Mesendoderm (in vitro differentiated cells): ENCODE data around the gene DPEP2NB.

ENCODE experiments used
- DNase-seq: peaks from one replicate; pipeline ENCODE4 v3.0.0; 2013
- H2AK5ac ChIP-seq: 2 replicates; pipeline ENCODE4 v1.6.1; 2013; ENCODE audit warnings: low read length, inconsistent platforms
- H2BK120ac ChIP-seq: 2 replicates; pipeline ENCODE4 v1.6.1; 2013; ENCODE audit warnings: low read depth, mild to moderate bottlenecking, low read length, moderate library complexity, mixed read lengths
- H2BK15ac ChIP-seq: replicated peaks from 2 replicates; pipeline ENCODE4 v1.6.1; 2013; ENCODE audit warnings: low read depth, mild to moderate bottlenecking, moderate library complexity
- H2BK5ac ChIP-seq: 2 replicates; pipeline ENCODE4 v1.6.1; 2013; ENCODE audit warnings: low read length, inconsistent platforms
- H3K18ac ChIP-seq: 2 replicates; pipeline ENCODE4 v1.6.1; 2013; ENCODE audit warnings: mild to moderate bottlenecking, low read length, mixed read lengths
- H3K23ac ChIP-seq: one replicate; pipeline ENCODE4 v1.6.1; 2013; ENCODE audit warnings: low read length
- H3K27ac ChIP-seq: 2 replicates; pipeline ENCODE4 v1.5.1; 2013; ENCODE audit warnings: low read depth, mild to moderate bottlenecking, inconsistent platforms, low read length, moderate library complexity
- H3K27me3 ChIP-seq: 2 replicates; pipeline ENCODE4 v1.6.1; 2013; ENCODE audit warnings: low read length, control low read depth, mild to moderate bottlenecking, inconsistent platforms; ENCODE audit not compliant: insufficient read depth, poor library complexity
- H3K36me3 ChIP-seq: 2 replicates; pipeline ENCODE4 v1.6.1; 2013; ENCODE audit warnings: low read length, inconsistent platforms; ENCODE audit not compliant: control insufficient read depth, insufficient read depth
- H3K4ac ChIP-seq: one replicate; pipeline ENCODE4 v1.6.1; 2013; ENCODE audit warnings: low read depth, mild to moderate bottlenecking, low read length, moderate library complexity
- H3K4me1 ChIP-seq: 2 replicates; pipeline ENCODE4 v1.6.1; 2013; ENCODE audit warnings: low read depth, low read length, inconsistent platforms; ENCODE audit not compliant: control insufficient read depth
- H3K4me2 ChIP-seq: 2 replicates; pipeline ENCODE4 v1.6.1; 2013; ENCODE audit warnings: low read length
- H3K4me3 ChIP-seq: 2 replicates; pipeline ENCODE4 v1.5.1; 2013; ENCODE audit warnings: mild to moderate bottlenecking, low read length
- H3K56ac ChIP-seq: one replicate; pipeline ENCODE4 v1.6.1; 2013; ENCODE audit warnings: low read length
- H3K79me1 ChIP-seq: 2 replicates; pipeline ENCODE4 v1.6.1; 2013; ENCODE audit warnings: low read length, inconsistent platforms
- H3K79me2 ChIP-seq: 2 replicates; pipeline ENCODE4 v1.6.1; 2013; ENCODE audit warnings: mild to moderate bottlenecking, low read length; ENCODE audit not compliant: control insufficient read depth, insufficient read depth
- H3K9ac ChIP-seq: 2 replicates; pipeline ENCODE4 v1.6.1; 2013; ENCODE audit warnings: low read length, inconsistent platforms
- H4K5ac ChIP-seq: one replicate; pipeline ENCODE4 v1.6.1; 2013; ENCODE audit warnings: low read length
- H4K8ac ChIP-seq: one replicate; pipeline ENCODE4 v1.6.1; 2013; ENCODE audit warnings: low read depth, mild to moderate bottlenecking, control low read depth, low read length, moderate library complexity
- WGBS: extraction: QIAGEN DNeasy Blood & Tissue Kit; methylation state at CpG from one replicate; pipeline ENCODE4 v1.1.7; 2013; ENCODE audit warnings: low lambda C conversion rate, missing lambda C conversion rate; ENCODE audit not compliant: insufficient coverage; ENCODE audit errors: extremely low coverage; 5-methylcytosine and 5-hydroxymethylcytosine counted together

The DPEP2NB gene

DNA sequence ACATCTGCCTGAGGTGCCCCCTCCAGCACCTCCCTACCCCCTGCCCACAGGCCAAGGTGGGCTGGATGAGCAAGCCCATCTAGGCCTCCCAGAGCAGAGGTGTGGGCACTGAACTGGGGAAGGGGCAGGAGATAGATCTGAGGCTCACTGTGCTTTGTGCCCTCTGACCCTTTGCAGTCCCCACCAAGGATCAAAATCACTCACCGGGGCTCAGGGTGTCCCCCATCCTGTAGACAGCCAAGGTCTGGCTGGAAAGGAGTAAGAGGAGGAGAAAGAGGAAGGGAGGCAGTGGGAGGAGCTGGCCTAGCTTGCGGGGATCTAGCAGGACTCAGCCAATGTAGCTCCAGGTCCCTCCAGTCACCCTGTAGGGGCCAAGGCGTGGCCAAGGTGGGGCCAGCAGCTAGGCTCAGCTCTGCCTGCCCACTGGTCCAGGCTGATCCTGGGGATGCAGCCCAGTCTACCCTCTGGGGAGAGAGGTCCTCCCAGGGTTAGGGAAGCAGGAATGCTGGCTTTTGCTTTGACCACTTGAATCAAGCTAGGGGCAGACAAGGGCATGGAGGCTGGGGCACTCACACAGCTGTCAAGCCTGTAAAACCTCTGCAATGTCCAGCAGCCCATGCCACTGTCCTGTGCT lies 49.0 kb downstream of the DPEP2NB start:
- Histone ChIP-seq H3K9ac (peak overlapping the region; percentile 96), H2BK120ac (no peak overlapping the region), H3K36me3 (peaks cover 2% of the 10 kb centered on the region), H3K79me2 (peaks cover 18% of the 10 kb centered on the region), H3K79me1 (peaks cover 24% of the 10 kb centered on the region), H3K56ac (peak overlapping the region; percentile 100), H3K27ac (no peak overlapping the region), H3K18ac (no peak overlapping the region), H3K4me1 (peaks cover 8% of the 10 kb centered on the region), H4K8ac (no peak overlapping the region), H2BK15ac (no peak overlapping the region), H3K4me2 (peak overlapping the region; percentile 91), H3K27me3 (no peaks in the 10 kb centered on the region), H2BK5ac (no peak overlapping the region), H4K5ac (no peak overlapping the region), H3K23ac (no peak overlapping the region), H3K4me3 (no peak overlapping the region), H2AK5ac (no peak overlapping the region), H3K4ac (peak overlapping the region; percentile 8)
- peak; percentile 53 for DNase-seq
- WGBS: no CpG with 5 or more reads among the region's 3 CpGs

DNA sequence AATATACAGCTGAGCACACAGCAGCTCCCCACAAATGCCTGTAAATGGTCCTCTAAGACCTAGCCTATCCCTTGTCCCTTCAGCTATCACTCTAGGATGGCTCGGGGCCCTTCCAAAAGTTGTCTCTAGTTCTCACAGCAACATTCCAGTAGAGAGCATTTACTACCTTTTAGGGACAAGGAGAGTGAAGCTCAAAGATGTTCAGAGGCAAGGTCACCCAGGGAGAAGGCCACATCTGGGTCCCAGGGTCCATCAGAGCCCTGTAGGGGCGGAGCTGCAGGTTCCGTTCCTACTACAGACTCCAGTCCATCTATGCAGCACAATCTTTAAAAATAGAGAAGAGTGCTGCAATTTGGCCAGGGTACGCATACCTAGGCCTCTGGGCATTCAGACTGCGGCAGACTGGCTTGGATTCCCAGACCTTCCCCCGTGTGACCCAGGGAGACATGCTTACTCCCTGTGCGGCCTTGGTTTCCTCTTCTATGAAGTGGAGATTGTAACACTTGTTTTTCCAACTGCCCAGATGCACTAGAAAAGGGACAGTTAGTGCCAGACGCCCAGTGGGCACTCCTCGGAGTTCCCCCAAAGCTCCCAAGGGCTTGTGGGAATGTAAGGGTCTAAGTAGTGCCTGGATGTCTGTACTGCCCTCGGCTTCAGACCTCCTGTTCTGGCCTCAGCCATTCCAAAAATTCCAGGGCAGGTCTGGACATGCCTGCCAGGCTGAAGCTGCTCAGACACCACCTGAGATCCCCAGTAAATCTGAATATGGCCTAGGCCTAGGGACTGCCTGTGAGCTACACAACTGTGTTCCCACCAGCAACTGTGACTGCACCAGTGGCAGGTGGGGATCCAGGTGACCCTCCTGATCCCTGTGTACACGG lies 49.8 kb downstream of the DPEP2NB start:
- no peak overlapping the region for H3K23ac ChIP-seq
- peak overlapping the region; percentile 8 for H3K4ac ChIP-seq
- H3K4me3 ChIP-seq: no peak overlapping the region
- H3K79me1 ChIP-seq: peaks cover 24% of the 10 kb centered on the region
- no peak overlapping the region for H4K8ac ChIP-seq
- no peak overlapping the region for H2BK15ac ChIP-seq
- no peak overlapping the region for H2BK120ac ChIP-seq
- peaks cover 8% of the 10 kb centered on the region for H3K4me1 ChIP-seq
- no peaks in the 10 kb centered on the region for H3K27me3 ChIP-seq
- no CpG with 5 or more reads among the region's 11 CpGs for WGBS
- DNase-seq: no peak
- no peak overlapping the region for H2AK5ac ChIP-seq
- H2BK5ac ChIP-seq: no peak overlapping the region
- H3K27ac ChIP-seq: no peak overlapping the region
- H3K9ac ChIP-seq: peak overlapping the region; percentile 53
- H3K18ac ChIP-seq: no peak overlapping the region
- no peak overlapping the region for H4K5ac ChIP-seq
- H3K56ac ChIP-seq: peak overlapping the region; percentile 78
- no peak overlapping the region for H3K4me2 ChIP-seq
- peaks cover 18% of the 10 kb centered on the region for H3K79me2 ChIP-seq
- H3K36me3 ChIP-seq: peaks cover 8% of the 10 kb centered on the region

DNA sequence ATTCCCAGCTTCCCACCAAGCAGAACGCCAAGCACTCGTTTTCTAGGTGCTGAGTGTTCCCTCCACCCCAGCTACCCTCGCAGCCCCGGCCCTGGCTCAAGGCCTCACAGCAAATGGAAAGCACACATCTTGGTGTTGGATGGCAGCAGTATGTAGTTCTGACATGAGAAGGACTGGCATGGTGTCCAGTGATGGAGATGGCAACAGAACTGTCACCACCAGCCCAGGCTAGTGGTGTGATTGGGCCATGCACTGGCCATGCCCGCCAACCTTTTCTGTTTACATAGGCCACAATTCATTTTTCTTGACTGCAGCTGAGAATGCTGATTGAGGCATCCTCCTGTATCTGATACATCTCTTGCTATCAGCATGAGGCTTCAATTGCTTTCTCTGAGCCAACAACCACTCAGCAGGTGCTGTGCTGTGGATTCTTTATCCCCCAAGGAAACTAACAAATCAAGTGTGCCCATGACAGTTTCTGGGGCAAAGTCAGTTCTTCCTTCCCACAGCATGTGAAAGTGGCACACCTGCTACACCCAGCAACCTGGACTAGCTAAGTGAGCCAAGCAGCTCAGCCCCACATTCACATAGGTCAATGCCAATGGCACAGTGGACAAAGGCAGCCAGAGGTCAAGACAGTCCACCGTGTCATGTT lies 51.1 kb downstream of the DPEP2NB start:
- no peak overlapping the region for H3K4ac ChIP-seq
- no peak overlapping the region for H2BK120ac ChIP-seq
- H3K27me3 ChIP-seq: no peaks in the 10 kb centered on the region
- H3K18ac ChIP-seq: no peak overlapping the region
- no peak overlapping the region for H4K8ac ChIP-seq
- no peak overlapping the region for H3K4me2 ChIP-seq
- H3K27ac ChIP-seq: no peak overlapping the region
- H3K79me2 ChIP-seq: peaks cover 18% of the 10 kb centered on the region
- no peak overlapping the region for H4K5ac ChIP-seq
- H3K36me3 ChIP-seq: peaks cover 11% of the 10 kb centered on the region
- WGBS: no CpG with 5 or more reads among the region's 6 CpGs
- peaks cover 8% of the 10 kb centered on the region for H3K4me1 ChIP-seq
- peak overlapping the region; percentile 83 for H3K23ac ChIP-seq
- H3K56ac ChIP-seq: no peak overlapping the region
- H2BK15ac ChIP-seq: no peak overlapping the region
- no peak for DNase-seq
- H2BK5ac ChIP-seq: no peak overlapping the region
- H2AK5ac ChIP-seq: no peak overlapping the region
- H3K4me3 ChIP-seq: no peak overlapping the region
- peaks cover 24% of the 10 kb centered on the region for H3K79me1 ChIP-seq
- H3K9ac ChIP-seq: no peak overlapping the region

DNA sequence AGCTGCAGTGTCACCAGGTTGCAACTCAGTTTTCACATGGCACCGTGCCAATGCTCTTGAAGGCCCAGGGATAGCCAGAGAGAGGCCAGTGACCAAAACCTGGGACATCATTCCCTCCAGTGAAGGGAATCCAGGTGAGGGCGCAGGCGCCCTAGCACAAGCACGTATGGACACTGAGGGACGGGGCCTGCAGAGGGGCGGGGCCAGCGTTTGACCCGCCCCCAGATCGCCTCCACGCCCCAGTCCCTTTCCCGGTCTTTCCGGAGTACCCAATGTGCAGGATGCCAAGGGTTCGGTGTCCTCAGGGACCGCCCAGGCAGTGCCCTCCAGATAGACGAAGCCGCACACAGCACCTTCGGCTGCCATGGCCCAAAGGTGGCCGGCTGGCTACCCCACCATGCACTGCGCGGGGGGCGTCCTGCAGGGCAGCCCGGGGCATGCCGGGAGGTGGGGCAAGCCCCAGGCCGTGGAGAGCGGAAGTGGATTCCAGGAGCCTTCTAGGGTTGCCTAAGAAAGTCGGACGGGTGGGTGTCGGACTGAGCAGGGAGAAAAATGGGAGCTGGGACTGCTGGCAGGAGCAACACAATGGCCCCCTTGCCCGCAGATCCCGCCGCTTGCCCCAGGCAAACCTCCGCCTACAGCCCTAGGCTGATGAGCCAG lies 51.9 kb downstream of the DPEP2NB start:
- H4K8ac ChIP-seq: no peak overlapping the region
- H3K36me3 ChIP-seq: peaks cover 11% of the 10 kb centered on the region
- H3K56ac ChIP-seq: no peak overlapping the region
- no peak overlapping the region for H3K4me2 ChIP-seq
- no peaks in the 10 kb centered on the region for H3K27me3 ChIP-seq
- no CpG with 5 or more reads among the region's 32 CpGs for WGBS
- no peak overlapping the region for H2BK15ac ChIP-seq
- no peak overlapping the region for H4K5ac ChIP-seq
- H3K4me3 ChIP-seq: no peak overlapping the region
- no peak overlapping the region for H2AK5ac ChIP-seq
- peak; percentile 29 for DNase-seq
- no peak overlapping the region for H3K18ac ChIP-seq
- H2BK120ac ChIP-seq: no peak overlapping the region
- no peak overlapping the region for H3K4ac ChIP-seq
- peaks cover 24% of the 10 kb centered on the region for H3K79me1 ChIP-seq
- H2BK5ac ChIP-seq: no peak overlapping the region
- H3K23ac ChIP-seq: no peak overlapping the region
- H3K9ac ChIP-seq: no peak overlapping the region
- H3K27ac ChIP-seq: no peak overlapping the region
- peaks cover 18% of the 10 kb centered on the region for H3K79me2 ChIP-seq
- H3K4me1 ChIP-seq: peaks cover 8% of the 10 kb centered on the region
